HL-60 (cell line): ENCODE results near the gene FN3KRP.

ENCODE experiments used
- CTCF ChIP-seq: IDR thresholded peaks from one replicate; pipeline ENCODE4 v1.5.1; 2011; ENCODE audit warnings: low read length, control low read depth, inconsistent platforms; ENCODE audit not compliant: insufficient read depth
- GABPA ChIP-seq: IDR thresholded peaks from 2 replicates; pipeline ENCODE4 v1.6.1; 2012; ENCODE audit warnings: low read depth
- POLR2AphosphoS5 ChIP-seq: IDR thresholded peaks from 2 replicates; pipeline ENCODE4 v1.6.1; 2012; ENCODE audit warnings: low read depth

DNA sequence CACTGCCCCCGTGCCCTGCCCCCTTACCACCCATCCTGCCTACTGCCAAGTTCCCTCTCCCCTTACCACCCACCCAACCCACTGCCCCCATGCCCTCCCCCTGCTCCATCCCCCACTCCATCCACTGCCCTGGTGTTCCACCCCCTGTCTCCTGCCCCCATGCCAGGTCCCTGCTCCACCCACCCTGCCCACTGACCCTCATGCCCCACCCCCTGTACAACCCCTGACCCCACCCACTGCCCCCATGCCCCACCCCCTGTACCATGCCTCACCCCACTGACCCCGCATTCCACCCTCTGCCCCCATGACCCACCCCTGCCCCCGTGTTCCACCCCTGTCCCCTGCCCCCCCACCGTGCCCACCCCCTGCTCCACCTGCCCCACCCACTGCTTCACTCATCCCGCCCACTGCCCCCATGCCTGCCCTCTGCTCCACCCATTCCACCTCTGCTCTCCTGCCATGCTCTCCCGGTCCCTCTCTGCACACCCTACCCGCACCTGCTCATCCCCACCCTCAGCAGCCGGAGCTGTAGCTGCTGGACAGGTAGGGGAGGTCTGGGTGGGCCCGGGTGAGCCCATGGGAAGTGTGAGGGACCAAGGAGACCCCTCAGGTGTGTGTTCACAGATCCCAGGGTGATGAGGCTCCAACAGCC is 7.4 kb upstream of the FN3KRP start:
- TF ChIP-seq CTCF (no peak), GABPA (no peak), POLR2AphosphoS5 (no peak)
